GM13976 (cell line): Measurements from ENCODE around the gene CERS6.

Source experiments
- DNase-seq: peaks from one replicate; pipeline ENCODE4 v3.0.0; 2012; ENCODE audit warnings: low spot score
- CTCF ChIP-seq: IDR thresholded peaks from 2 replicates; pipeline ENCODE4 v1.5.1; 2012; ENCODE audit warnings: borderline replicate concordance, mild to moderate bottlenecking; ENCODE audit not compliant: insufficient read depth; ENCODE audit errors: extremely low read depth, missing control alignments, control extremely low read depth
- in situ Hi-C: fragments of 300-500 bp; cut with MboI; formaldehyde crosslinking; loops from one replicate; pipeline ENCODE4 v1.12.0; 2022; ENCODE audit warnings: low sequenced_read_pairs, mixed read lengths, inconsistent platforms; ENCODE audit not compliant: unreplicated experiment

Gene CERS6

GRCh38 chr2:168796583-168797285 is 340.7 kb downstream of the CERS6 start:
- in situ Hi-C loops: no loop called here
- TF ChIP-seq CTCF: no peak
- DNase-seq: no peak

GRCh38 chr2:168797286-168797655 is 341.2 kb downstream of the CERS6 start:
- no peak for TF ChIP-seq CTCF
- no peak for DNase-seq
- in situ Hi-C loops: no loop called here

- in situ Hi-C loops: no loop called here
- no peak for TF ChIP-seq CTCF
- no peak for DNase-seq
These were observed 342.2 kb downstream of the CERS6 start for GRCh38 chr2:168798076-168798887.

GRCh38 chr2:168798888-168799410 is 342.9 kb downstream of the CERS6 start:
- no peak for TF ChIP-seq CTCF
- no peak for DNase-seq
- in situ Hi-C loops: no loop called here

- DNase-seq: no peak
- no peak for TF ChIP-seq CTCF
- in situ Hi-C loops: no loop called here
These were observed 345.4 kb downstream of the CERS6 start for GRCh38 chr2:168801471-168801870.

- no peak for TF ChIP-seq CTCF
- in situ Hi-C loops: no loop called here
These were observed 346.1 kb downstream of the CERS6 start, which contains the start of gene NOSTRIN for GRCh38 chr2:168801961-168802858. TSS of gene NOSTRIN (plus strand) at chr2:168802637. CDS start at chr2:168802647, 10 bp downstream.

More at GRCh38 chr2:168801961-168802858, 346.1 kb downstream of the CERS6 start, which contains the start of gene NOSTRIN:
- no peak for DNase-seq
